Right kidney (tissue), 1 donor: ENCODE results near the gene FBXW10.
"Not testable (repeated sequence)": the region's sequence is repeated elsewhere in the genome, so short reads cannot be mapped to it uniquely, and the experiment has no call there.

Experiments
- DNase-seq: peaks from one replicate; pipeline ENCODE4 v3.0.0-alpha.2; 2016

The FBXW10 gene

GRCh38 chr17:18750242-18750641, 6.4 kb downstream of the FBXW10 start:
- DNase-seq, result not testable (repeated sequence)

GRCh38 chr17:18753829-18754409, 10.1 kb downstream of the FBXW10 start:
- DNase-seq, result not testable (repeated sequence)

- DNase-seq, result not testable (repeated sequence)
Observed at GRCh38 chr17:18755969-18756368, 12.1 kb downstream of the FBXW10 start.

GRCh38 chr17:18757368-18758044, 13.7 kb downstream of the FBXW10 start:
- DNase-seq, result not testable (repeated sequence)

GRCh38 chr17:18758344-18758743, 14.5 kb downstream of the FBXW10 start:
- DNase-seq, result not testable (repeated sequence)

- not testable (repeated sequence) for DNase-seq
Observed at GRCh38 chr17:18760221-18760620, 16.4 kb downstream of the FBXW10 start.

- not testable (repeated sequence) for DNase-seq
Observed at GRCh38 chr17:18770572-18770971, 26.7 kb downstream of the FBXW10 start.

- DNase-seq, result not testable (repeated sequence)
Observed at GRCh38 chr17:18771066-18771465, 27.2 kb downstream of the FBXW10 start.

GRCh38 chr17:18772471-18772870, 28.6 kb downstream of the FBXW10 start:
- no peak for DNase-seq

- DNase-seq, result peak; percentile 90
Observed at GRCh38 chr17:18780991-18781718, 37.3 kb downstream of the FBXW10 start, which contains the start of gene TVP23B. Gene TVP23B, plus strand, starts transcription at chr17:18781183. Its CDS starts 111 bp downstream, at chr17:18781294.

GRCh38 chr17:18781805-18782204, 38.0 kb downstream of the FBXW10 start:
- DNase-seq, result not testable (repeated sequence)

- not testable (repeated sequence) for DNase-seq
Observed at GRCh38 chr17:18785933-18786332, 42.1 kb downstream of the FBXW10 start.

GRCh38 chr17:18786890-18787289, 43.0 kb downstream of the FBXW10 start:
- DNase-seq, result not testable (repeated sequence)

- not testable (repeated sequence) for DNase-seq
Observed at GRCh38 chr17:18791402-18791801, 47.5 kb downstream of the FBXW10 start.

GRCh38 chr17:18794841-18795240, 51.0 kb downstream of the FBXW10 start:
- DNase-seq, result not testable (repeated sequence)

GRCh38 chr17:18796887-18797286, 53.0 kb downstream of the FBXW10 start:
- not testable (repeated sequence) for DNase-seq

GRCh38 chr17:18803458-18804245, 59.8 kb downstream of the FBXW10 start:
- DNase-seq, result not testable (repeated sequence)

GRCh38 chr17:18815924-18816323, 72.1 kb downstream of the FBXW10 start:
- not testable (repeated sequence) for DNase-seq

- DNase-seq, result peak; percentile 8
Observed at GRCh38 chr17:18816489-18817371, 72.9 kb downstream of the FBXW10 start.

GRCh38 chr17:18821430-18821829, 77.6 kb downstream of the FBXW10 start:
- DNase-seq, result not testable (repeated sequence)

- not testable (repeated sequence) for DNase-seq
Observed at GRCh38 chr17:18827613-18828012, 83.8 kb downstream of the FBXW10 start.
